Measurements from ENCODE around the gene CASTOR2.
"Not testable (repeated sequence)": the region's sequence is repeated elsewhere in the genome, so short reads cannot be mapped to it uniquely, and the experiment has no call there.

- not testable (repeated sequence) for TF ChIP-seq POLR2A, CTCF (IDR thresholded peaks at IDR 0.05)
Measured at GRCh38 chr7:74939429-74939828, 25.1 kb upstream of the CASTOR2 start.

Measured in tibial nerve (tissue), 3 donors.